HG03045 (cell line): ENCODE results near the gene ABTB1.
"Not testable (repeated sequence)": the region's sequence is repeated elsewhere in the genome, so short reads cannot be mapped to it uniquely, and the experiment has no call there.

ENCODE experiments used
- ATAC-seq: cut with Tn5 transposase; IDR thresholded peaks from one replicate; pipeline ENCODE4 v1.9.1; 2021; ENCODE audit warnings: mild to moderate bottlenecking, moderate library complexity; ENCODE audit not compliant: unreplicated experiment

ABTB1 gene

DNA sequence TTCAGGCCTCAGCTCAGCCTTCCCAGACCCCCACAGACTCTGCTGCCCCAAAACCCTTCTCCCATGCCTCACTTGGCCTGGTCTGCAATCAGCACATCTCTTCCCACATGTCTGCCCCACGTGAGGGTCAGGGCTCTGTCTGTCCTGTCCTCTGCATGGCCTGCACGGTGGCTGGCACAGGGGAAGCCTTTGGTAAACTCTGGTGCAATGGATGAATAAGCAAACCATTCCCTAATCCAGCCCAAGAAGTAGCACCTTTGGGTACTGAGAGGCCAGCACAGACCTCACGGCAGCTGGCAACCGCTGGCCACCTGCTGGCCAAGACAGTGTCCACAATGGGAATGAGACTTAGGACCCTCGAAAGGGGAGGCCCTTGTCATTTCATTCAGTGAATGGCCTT, 27.7 kb downstream of the ABTB1 start:
- ATAC-seq, result no peak

GRCh38 chr3:127701280-127701911, 28.6 kb downstream of the ABTB1 start:
- ATAC-seq, result no peak

DNA sequence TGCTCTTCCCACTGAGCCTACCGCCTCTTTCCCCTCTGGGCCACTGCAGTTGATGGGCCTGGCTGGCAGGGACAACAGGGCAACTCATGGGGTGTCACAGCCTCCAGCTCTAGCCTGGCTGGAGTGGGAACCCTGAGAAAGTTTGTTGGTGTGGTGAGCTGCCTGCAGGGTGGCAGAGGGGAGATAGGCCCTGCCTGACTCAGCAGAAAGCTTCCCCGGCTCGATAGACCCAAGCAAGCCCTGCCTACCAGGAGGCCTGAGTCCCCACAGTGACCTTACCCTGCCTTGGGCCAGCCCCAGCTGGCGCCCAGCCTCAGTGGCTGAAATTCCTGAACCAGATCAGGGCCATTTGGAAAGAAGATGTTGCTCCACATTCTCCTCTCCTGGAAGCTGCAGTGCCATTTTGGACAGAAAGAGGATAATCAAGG, 29.4 kb downstream of the ABTB1 start:
- no peak for ATAC-seq

DNA sequence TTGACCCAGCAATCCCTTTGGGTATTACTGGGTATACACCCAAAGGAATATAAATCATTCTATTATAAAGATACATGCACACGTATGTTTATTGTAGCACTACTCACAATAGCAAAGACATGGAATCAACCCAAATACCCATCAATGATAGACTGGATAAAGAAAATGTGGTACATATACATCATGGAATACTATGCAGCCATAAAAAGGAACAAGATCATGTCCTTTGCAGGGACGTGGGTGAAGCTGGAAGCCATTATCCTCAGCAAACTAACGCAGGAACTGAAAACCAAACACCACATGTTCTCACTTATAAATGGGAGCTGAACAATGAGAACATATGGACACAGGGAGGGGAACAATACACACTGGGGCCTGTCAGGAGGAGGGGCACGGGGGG, 32.1 kb downstream of the ABTB1 start:
- not testable (repeated sequence) for ATAC-seq

DNA sequence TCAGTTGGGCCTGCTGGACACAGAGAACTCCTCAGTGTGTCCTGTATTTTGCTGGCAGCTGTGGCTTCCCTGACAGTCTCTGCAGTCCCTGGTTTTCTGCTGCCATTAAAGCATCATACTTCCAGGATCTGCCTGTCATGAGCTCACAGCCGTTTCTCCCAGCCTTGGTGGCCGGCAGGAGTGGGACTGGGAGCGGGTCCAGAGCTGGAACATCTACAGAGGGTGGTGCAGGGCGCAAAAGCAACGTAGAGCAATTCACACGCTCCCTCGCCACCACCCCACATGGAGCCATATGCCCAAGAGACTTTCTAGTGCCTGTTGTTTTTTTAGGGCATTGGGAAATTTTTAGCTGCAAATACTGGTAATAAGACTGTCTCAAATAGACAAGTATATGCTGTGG, 33.6 kb downstream of the ABTB1 start:
- ATAC-seq, result no peak

DNA sequence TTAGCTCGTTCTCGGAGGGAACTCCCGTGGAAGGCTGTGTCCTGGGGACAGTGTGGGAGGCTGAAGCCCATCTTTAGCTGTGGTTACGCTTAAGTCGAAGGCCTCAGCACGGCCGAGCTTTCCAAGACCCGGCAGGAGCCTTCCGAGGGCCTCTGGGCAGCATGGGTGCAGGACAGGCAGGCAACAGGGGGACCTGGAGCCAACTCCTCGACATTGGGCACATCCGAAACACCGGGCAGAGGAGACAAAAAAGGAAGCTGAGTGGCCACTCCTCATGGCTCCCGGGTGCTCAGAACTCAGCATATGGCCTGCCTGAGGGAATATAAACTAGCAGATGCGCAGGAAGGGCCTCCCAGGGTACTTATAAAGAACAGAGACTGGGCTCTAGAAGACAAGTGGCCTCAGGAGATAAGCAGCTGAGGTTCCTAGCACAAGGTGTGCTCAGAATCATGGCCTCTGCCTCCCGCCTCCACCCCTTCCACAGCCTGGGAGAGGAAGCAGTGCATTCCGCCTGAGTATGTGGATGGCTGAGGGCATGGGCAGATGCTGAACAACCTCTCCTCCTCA, 34.1 kb downstream of the ABTB1 start:
- no peak for ATAC-seq

DNA sequence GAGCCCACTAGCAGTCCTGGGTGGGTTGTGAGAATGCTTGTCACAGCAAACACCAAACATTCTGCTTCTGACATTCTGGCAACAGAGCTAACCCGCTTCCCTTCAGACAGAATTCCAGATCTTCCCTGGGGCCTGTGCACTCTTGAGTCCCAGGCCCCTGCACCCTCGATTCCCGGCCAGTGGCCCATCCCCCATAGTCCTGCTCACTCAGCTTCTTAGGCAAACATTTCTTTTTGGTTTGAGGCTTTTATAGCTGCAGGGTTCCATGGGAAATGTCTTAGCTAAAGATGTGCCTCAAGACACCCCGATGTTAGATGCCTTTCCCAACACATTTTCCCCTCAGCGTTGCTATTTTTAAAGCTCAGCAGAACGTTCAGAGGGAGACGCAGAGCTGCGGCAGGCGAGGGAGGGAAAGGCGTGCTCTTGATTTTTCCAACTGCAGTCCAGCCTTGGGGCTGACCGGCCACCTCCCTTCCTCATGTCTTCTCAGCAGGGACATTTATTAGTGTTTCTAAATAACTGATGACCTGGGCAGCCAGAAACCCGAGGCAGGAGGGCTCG, 35.2 kb downstream of the ABTB1 start:
- no peak for ATAC-seq

GRCh38 chr3:127708837-127709236, 36.1 kb downstream of the ABTB1 start:
- ATAC-seq, result no peak

DNA sequence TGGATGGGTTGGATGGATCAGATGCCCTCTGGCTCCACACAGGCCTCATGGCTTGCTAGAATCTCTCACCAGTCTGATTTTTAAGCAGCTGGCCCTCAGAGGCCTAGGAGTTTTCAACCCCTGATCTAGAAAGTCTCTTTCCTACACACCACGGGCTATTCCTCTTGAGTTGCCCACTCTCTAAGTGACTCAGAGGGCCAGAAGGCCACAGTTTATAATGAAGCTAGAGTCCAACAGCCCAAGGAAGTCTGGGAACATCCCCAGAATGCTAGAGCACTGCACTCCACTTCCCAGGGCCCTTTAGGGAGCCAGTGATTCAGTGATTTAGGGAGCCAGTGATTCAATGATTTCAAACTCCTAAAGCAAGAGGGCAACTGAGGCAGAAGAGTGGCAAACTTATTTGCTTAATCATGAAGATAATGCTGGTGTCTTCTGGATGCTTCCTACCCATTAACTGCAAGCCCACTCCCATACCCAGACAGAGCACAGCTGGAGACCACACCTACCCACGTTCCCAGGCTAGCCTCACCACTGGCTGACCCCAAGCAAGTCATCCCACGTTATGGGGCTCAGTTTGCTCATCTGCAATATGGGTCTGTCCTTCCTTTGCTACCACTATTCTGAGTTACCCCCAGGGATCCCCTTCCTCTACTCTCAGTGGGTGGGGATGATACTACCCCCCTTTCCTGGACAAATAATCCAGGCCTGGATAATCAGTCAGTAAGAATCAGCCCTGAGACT, 36.7 kb downstream of the ABTB1 start:
- no peak for ATAC-seq

- ATAC-seq, result no peak
Measured at GRCh38 chr3:127710155-127710941, 37.6 kb downstream of the ABTB1 start.

GRCh38 chr3:127711021-127711695, 38.4 kb downstream of the ABTB1 start:
- no peak for ATAC-seq

DNA sequence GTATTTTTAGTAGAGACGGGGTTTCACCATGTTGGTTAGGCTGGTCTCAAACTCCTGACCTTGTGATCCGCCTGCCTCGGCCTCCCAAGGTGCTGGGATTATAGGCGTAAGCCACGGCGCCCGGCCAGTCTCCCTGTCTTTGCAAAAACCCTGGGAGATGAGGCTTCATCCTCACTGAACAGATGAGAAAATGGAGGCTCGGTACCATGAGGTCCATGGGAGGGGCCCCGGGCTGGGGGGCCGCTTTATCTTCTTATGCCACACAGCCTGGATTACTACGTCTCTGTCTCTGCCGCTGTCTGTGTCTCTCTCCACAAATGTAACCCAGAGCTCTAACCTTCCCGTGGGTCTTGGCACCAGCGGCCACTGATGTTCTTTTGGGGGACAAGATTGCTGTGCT, 39.1 kb downstream of the ABTB1 start:
- no peak for ATAC-seq

GRCh38 chr3:127712461-127712860, 39.7 kb downstream of the ABTB1 start:
- ATAC-seq, result no peak

DNA sequence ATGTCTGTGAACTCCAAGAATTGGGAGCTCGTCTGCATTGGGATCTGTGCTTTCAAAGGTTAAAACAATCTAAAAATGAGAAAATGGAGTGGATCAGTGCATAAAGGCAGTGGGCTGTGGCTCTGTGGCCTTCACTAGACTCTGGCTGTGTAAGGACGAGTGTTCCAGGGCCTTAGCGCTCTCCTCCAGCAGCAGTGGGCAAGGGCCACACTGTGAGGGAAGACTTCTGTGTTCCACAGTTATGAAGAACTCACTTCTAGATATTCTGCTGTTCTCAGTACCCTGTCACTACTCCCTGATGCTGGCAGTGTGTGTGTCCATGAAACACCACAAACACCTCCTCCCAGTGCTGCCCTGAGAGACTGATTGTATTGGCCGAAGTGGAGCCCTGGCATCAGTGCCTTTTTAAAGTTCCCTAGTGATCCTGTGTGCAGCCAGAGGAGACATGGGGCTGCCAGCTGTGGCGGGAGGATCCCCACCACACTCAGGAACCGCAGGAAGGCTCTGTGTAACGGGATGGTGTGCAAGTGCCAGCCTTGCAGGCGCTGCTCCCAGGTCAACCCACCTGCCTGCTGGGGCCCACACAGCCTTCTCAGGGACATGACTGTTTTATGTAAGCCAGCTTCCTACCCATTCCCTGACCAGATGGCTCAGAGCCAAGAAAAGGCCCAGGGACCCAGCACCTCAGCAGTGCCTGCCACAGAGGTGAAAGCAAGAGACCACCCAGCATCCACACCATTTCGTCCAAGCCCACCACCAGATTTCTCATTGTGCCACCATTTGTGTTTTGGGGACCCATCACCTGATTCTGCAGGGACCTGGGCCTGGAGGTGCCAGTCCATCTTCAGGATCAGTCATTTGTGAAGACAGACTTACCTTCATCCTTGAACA, 40.4 kb downstream of the ABTB1 start:
- no peak for ATAC-seq

- ATAC-seq, result no peak
Measured at GRCh38 chr3:127714125-127714571, 41.4 kb downstream of the ABTB1 start.

DNA sequence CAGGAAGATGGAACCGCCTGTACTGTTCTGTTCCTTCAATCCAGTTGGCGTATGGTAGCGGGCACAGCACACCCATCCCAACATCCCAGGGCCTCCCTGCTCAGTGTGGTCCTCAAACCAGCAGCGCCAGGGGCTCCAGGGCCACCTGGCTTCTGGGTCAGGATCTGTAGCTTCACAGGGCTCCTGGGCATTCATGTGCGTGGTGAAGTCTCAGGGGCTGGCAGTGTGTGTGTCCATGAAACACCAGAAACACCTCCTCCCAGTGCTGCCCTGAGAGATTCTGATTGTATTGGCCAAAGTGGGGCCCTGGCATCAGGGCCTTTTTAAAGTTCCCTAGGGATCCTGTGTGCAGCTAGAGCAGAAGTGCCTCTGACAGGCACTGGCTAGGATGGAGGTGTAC, 42.1 kb downstream of the ABTB1 start:
- ATAC-seq, result no peak

DNA sequence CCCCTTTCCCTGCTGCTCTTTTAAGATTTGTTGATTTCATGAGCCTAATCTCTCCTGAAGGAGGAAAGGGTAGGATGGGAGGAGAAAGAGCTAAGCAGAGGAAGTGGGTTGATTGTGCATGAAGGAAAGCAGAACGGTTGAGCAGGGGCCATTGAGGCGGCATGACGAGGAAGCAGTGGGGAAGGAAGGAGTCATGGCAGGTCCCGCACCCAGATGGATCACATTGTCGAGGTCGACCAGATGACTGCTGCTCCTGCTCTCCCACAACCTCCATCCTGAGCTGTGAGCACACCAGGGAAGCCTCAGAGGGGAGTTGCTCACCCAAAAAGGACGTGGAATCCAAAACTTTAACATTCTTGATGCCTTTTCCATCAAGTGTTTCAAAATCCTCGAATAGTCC, 42.8 kb downstream of the ABTB1 start:
- no peak for ATAC-seq

DNA sequence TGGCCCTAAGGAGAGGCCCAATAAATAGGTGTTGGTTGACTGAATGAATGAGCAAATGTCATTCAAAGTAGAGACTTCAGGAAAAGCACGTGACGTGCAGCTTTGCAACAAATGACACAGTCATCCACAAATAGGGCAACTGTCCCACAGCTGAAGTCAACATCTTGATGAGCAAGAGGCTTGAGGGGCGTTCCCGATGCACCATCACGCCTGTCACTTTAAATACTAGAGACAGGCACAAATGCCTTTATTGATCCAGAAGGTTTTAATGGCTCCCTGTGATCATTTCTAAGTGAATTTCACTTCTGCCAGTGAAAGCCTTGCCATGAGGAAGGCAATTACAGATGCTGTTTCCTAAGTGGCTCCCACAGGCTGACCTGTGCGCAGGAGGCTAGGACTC, 43.6 kb downstream of the ABTB1 start:
- no peak for ATAC-seq

DNA sequence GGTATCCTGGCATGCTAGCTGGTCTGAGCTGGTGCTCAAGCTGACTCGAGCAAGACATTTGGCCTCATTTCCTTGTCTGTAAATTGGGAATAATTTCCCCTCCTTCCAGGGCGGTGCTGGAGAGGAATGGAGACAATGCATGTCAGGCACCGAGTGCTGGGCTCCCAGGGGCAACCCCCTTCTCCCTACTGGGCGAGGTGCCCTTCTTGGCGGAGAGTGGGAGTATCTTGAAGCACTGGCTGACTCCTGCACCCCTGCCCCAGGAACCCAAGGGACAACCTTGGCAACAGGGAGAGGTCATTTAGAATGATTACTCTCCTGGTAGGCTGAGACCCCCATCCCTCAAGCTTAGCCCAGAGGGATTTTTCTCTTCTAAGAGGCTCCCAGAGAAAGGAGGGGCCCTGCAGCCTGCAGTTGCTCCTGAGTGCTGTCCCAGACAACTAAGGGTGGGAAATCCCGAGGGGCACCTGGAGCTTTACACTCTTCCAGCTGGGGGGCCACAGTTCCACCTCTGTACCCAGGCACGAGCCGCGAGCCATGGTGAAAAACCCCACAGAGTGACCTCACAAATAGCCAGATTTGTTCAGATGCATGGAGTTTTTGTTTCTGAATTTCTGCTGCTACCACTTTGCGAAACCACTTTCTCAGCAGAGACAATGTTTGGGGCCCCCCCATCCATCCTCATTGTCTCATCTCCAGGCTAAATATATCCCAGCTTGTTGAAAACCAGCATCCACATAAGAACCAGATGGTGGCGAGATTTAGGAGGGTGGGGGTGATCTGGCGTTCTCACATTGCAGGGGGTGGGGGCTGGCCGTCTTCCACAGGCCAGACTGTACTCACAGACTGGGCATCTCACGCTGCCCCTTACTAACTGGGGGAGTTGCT, 44.8 kb downstream of the ABTB1 start:
- ATAC-seq, result no peak
